Measurements from ENCODE around the gene TMEM51. TPM values are rescaled to one million over a fixed set of nuclear protein-coding genes. Genes with fewer than 3 reads are reported as not detected.

TMEM51 gene
- total and polyA plus RNA-seq, 2 of the 13 experiments (the other 11 are each of a cell fraction or from before 2014, with no cell fraction given), result 12.2 to 22.3 TPM

GRCh38 chr1:15120251-15120945 lies 33.1 kb upstream of the TMEM51 start:
- no peak for FAIRE-seq
- ATAC-seq, result no peak
- Histone ChIP-seq H3K9me3 (ENCODE audit: low read length) (no peaks in the 10 kb centered on the region), H3K27ac (ENCODE audit: extremely low read length, insufficient read depth, low read length) (no peak overlapping the region), H2AFZ (ENCODE audit: low read length) (no peak overlapping the region), H3K36me3 (replicated peaks in 1 of 2; ENCODE audit: control insufficient read depth in 1 of 2, insufficient read depth in 2 of 2, low read length in 2 of 2) (peaks cover 4 to 13% of the 10 kb centered on the region in 2 experiments; a peak in 3 of 5 replicates), H3K4me3 (replicated peaks in 1 of 3; ENCODE audit: insufficient read depth in 1 of 3, low read depth in 2 of 3, low read length in 3 of 3) (no peak overlapping the region), H3K4me2 (ENCODE audit: low read depth, low read length) (no peak overlapping the region), H3K9ac (ENCODE audit: insufficient read depth, low read depth, low read length) (no peak overlapping the region), H4K20me1 (ENCODE audit: insufficient read depth, low read length) (peaks cover under 1% of the 10 kb centered on the region; the same call in 1 of the 2 replicates), H3K27me3 (ENCODE audit: control insufficient read depth in 1 of 2, insufficient read depth in 2 of 2, low read length in 2 of 2) (no peaks in the 10 kb centered on the region), H3K4me1 (ENCODE audit: insufficient read depth, low read length) (no peaks in the 10 kb centered on the region), H3K79me2 (ENCODE audit: insufficient read depth, low read length) (no peaks in the 10 kb centered on the region)
- ChIA-PET POLR2A (no interaction called here), CTCF (ENCODE audit: low intra/inter-chr PET ratio, low total read pairs) (no interaction called here)
- no peak for DNase-seq (ENCODE audit: low spot score)
- BruUV-seq (replicated peaks), result no TSS peak
- intact Hi-C loops (cut with micrococcal nuclease; ENCODE audit: unreplicated experiment) (no loop called here), in situ Hi-C loops (cut with HindIII; ENCODE audit: extremely low pct_ligation_motif_present, low pct_unique_long_range_greater_than_20kb) (loop anchor here (10.0 kb wide), 1 partner anchor 184 kb away; no protein-coding TSS in a partner anchor)
- 87% methylated on average over 11 of the region's 13 CpGs for WGBS (ENCODE audit: low lambda C conversion rate)
- TF ChIP-seq HDAC1 (CRISPR knock-in tag; IDR thresholded peaks at IDR 0.05), result no peak
- no peak for TF ChIP-seq JUN (CRISPR knock-in tag; IDR thresholded peaks at IDR 0.05)
- TF ChIP-seq FOXA1 (IDR thresholded peaks at IDR 0.05), result no peak
- TF ChIP-seq FOXA1 (CRISPR knock-in tag; IDR thresholded peaks at IDR 0.05), result no peak
- TF ChIP-seq TP53 (CRISPR knock-in tag; conservative IDR thresholded peaks at IDR 0.05), result no peak
- TF ChIP-seq, protein P1, sequence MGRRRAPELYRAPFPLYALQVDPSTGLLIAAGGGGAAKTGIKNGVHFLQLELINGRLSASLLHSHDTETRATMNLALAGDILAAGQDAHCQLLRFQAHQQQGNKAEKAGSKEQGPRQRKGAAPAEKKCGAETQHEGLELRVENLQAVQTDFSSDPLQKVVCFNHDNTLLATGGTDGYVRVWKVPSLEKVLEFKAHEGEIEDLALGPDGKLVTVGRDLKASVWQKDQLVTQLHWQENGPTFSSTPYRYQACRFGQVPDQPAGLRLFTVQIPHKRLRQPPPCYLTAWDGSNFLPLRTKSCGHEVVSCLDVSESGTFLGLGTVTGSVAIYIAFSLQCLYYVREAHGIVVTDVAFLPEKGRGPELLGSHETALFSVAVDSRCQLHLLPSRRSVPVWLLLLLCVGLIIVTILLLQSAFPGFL (CRISPR knock-in tag; IDR thresholded peaks at IDR 0.05), result no peak
- TF ChIP-seq, protein P2, sequence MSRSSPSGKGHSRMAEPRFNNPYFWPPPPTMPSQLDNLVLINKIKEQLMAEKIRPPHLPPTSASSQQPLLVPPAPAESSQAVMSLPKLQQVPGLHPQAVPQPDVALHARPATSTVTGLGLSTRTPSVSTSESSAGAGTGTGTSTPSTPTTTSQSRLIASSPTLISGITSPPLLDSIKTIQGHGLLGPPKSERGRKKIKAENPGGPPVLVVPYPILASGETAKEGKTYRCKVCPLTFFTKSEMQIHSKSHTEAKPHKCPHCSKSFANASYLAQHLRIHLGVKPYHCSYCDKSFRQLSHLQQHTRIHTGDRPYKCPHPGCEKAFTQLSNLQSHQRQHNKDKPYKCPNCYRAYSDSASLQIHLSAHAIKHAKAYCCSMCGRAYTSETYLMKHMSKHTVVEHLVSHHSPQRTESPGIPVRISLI (CRISPR knock-in tag; IDR thresholded peaks at IDR 0.05; ENCODE audit: borderline replicate concordance), result no peak
- TF ChIP-seq NFYB (CRISPR knock-in tag; IDR thresholded peaks at IDR 0.05), result no peak
- TF ChIP-seq, protein P3, sequence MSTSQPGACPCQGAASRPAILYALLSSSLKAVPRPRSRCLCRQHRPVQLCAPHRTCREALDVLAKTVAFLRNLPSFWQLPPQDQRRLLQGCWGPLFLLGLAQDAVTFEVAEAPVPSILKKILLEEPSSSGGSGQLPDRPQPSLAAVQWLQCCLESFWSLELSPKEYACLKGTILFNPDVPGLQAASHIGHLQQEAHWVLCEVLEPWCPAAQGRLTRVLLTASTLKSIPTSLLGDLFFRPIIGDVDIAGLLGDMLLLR (CRISPR knock-in tag; IDR thresholded peaks at IDR 0.05), result no peak
- TF ChIP-seq RAD51 (IDR thresholded peaks at IDR 0.05; ENCODE audit: borderline replicate concordance), result no peak
- TF ChIP-seq, protein P4, sequence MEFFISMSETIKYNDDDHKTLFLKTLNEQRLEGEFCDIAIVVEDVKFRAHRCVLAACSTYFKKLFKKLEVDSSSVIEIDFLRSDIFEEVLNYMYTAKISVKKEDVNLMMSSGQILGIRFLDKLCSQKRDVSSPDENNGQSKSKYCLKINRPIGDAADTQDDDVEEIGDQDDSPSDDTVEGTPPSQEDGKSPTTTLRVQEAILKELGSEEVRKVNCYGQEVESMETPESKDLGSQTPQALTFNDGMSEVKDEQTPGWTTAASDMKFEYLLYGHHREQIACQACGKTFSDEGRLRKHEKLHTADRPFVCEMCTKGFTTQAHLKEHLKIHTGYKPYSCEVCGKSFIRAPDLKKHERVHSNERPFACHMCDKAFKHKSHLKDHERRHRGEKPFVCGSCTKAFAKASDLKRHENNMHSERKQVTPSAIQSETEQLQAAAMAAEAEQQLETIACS (CRISPR knock-in tag; IDR thresholded peaks at IDR 0.05), result no peak
- no peak for TF ChIP-seq YY1 (IDR thresholded peaks at IDR 0.05; ENCODE audit: insufficient read depth, insufficient replicate concordance, low read depth, low read length)
- no peak for TF ChIP-seq ARNT (IDR thresholded peaks at IDR 0.05)
- TF ChIP-seq ZBTB8A (CRISPR knock-in tag; IDR thresholded peaks at IDR 0.05; ENCODE audit: borderline replicate concordance, low read depth), result no peak
- TF ChIP-seq RFX5 (IDR thresholded peaks at IDR 0.05; ENCODE audit: low read depth, low read length), result no peak
- TF ChIP-seq ZNF20 (CRISPR knock-in tag; IDR thresholded peaks at IDR 0.05), result no peak
- TF ChIP-seq ZNF121 (CRISPR knock-in tag; IDR thresholded peaks at IDR 0.05), result no peak
- no peak for TF ChIP-seq ZNF431 (CRISPR knock-in tag; IDR thresholded peaks at IDR 0.05; ENCODE audit: borderline replicate concordance, low read depth)
- TF ChIP-seq ZFP36L1 (CRISPR knock-in tag; IDR thresholded peaks at IDR 0.05), result no peak
